Measurements from ENCODE around the gene CSF1. TPM values are rescaled to one million over a fixed set of nuclear protein-coding genes. Genes with fewer than 3 reads are reported as not detected.

Gene CSF1
- total and polyA plus RNA-seq, 7 donors = 3.7 to 14.7 (median 10.6) TPM

DNA sequence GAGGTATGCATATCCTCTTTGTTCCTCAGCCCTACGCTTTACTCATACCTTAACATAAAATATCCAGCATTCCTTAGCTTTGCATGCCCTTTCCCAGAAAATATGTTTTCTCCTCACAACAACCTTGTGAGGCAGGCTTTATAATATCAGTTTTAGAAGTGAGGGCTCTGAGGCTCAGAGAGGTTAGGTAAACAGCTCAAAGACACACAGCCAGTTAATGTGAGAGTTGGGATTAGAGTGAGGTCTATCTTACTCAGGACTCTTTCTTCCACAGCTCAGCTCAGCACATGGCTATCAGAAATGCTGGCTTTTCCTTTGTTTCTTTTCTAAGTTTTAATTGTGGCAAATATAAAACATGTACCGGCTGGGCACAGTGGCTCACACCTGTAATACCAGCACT is 27.9 kb downstream of the CSF1 start:
- no peak for TF ChIP-seq CTCF (IDR thresholded peaks at IDR 0.05)
- Histone ChIP-seq H3K27ac (no peak overlapping the region), H3K36me3 (ENCODE audit: insufficient read depth in 1 of 2, low read depth in 1 of 2) (no peaks in the 10 kb centered on the region), H3K27me3 (ENCODE audit: insufficient read depth in 3 of 3, low read length in 2 of 3) (no peaks in the 10 kb centered on the region), H3K9me3 (peaks cover 13% of the 10 kb centered on the region), H3K4me3 (no peak overlapping the region), H3K4me1 (no peaks in the 10 kb centered on the region)
- intact Hi-C loops (cut with DNase I) = no loop called here
- ATAC-seq (no peak), DNase-seq (no peak)
- WGBS, 3 donors = 96 to 100% (median 98%) methylated on average over 2 of the region's 2 CpGs

GRCh38 chr1:109942434-109942833 is 31.8 kb downstream of the CSF1 start:
- ATAC-seq (no peak), DNase-seq (no peak)
- WGBS, 3 donors = 92 to 94% (median 94%) methylated on average over 2 of the region's 2 CpGs
- H3K9me3 ChIP-seq = peaks cover 8% of the 10 kb centered on the region
- H3K4me1 ChIP-seq = no peaks in the 10 kb centered on the region
- H3K4me3 ChIP-seq = no peak overlapping the region
- no peak overlapping the region for H3K27ac ChIP-seq
- intact Hi-C loops (cut with DNase I) = no loop called here
- no peaks in the 10 kb centered on the region for H3K27me3 ChIP-seq (ENCODE audit: insufficient read depth in 3 of 3, low read length in 2 of 3)
- no peaks in the 10 kb centered on the region for H3K36me3 ChIP-seq (ENCODE audit: insufficient read depth in 1 of 2, low read depth in 1 of 2)
- no peak for TF ChIP-seq CTCF (IDR thresholded peaks at IDR 0.05)

GRCh38 chr1:109944541-109944940 is 33.9 kb downstream of the CSF1 start:
- no peak for ATAC-seq
- Histone ChIP-seq H3K27ac (no peak overlapping the region), H3K4me1 (no peaks in the 10 kb centered on the region), H3K4me3 (no peak overlapping the region), H3K9me3 (no peaks in the 10 kb centered on the region), H3K27me3 (ENCODE audit: insufficient read depth in 3 of 3, low read length in 2 of 3) (no peaks in the 10 kb centered on the region), H3K36me3 (ENCODE audit: insufficient read depth in 1 of 2, low read depth in 1 of 2) (no peaks in the 10 kb centered on the region)
- DNase-seq = no peak
- TF ChIP-seq CTCF (IDR thresholded peaks at IDR 0.05) = no peak
- 92 to 99% (median 98%) methylated on average over 2 of the region's 2 CpGs for WGBS, 3 donors
- intact Hi-C loops (cut with DNase I) = no loop called here

DNA sequence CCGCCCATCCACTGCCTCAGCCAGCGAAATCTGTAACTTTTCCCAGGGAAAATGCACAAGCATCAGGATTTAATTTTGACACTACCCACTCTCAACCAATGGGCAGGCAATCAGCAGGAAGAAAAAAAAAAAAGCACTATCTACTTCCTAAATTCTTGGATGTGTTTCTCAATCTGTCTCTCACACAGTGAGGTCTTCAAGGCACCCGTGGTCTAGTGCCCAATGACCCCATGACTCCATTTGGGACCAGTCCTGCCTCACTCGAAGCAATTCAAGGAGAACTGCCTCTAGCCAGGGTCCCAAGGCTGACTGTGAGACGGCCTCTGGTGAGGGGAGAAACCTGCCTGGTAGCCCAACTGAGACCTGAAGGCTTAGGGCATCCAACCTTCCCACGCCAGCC is 35.9 kb downstream of the CSF1 start:
- Histone ChIP-seq H3K36me3 (ENCODE audit: insufficient read depth in 1 of 2, low read depth in 1 of 2) (no peaks in the 10 kb centered on the region), H3K4me1 (no peaks in the 10 kb centered on the region), H3K4me3 (no peak overlapping the region), H3K27me3 (ENCODE audit: insufficient read depth in 3 of 3, low read length in 2 of 3) (no peaks in the 10 kb centered on the region), H3K27ac (no peak overlapping the region), H3K9me3 (no peaks in the 10 kb centered on the region)
- ATAC-seq (no peak), DNase-seq (no peak)
- WGBS, 3 donors = 83 to 87% (median 86%) methylated on average over 6 of the region's 6 CpGs
- intact Hi-C loops (cut with DNase I) = no loop called here
- no peak for TF ChIP-seq CTCF (IDR thresholded peaks at IDR 0.05)

DNA sequence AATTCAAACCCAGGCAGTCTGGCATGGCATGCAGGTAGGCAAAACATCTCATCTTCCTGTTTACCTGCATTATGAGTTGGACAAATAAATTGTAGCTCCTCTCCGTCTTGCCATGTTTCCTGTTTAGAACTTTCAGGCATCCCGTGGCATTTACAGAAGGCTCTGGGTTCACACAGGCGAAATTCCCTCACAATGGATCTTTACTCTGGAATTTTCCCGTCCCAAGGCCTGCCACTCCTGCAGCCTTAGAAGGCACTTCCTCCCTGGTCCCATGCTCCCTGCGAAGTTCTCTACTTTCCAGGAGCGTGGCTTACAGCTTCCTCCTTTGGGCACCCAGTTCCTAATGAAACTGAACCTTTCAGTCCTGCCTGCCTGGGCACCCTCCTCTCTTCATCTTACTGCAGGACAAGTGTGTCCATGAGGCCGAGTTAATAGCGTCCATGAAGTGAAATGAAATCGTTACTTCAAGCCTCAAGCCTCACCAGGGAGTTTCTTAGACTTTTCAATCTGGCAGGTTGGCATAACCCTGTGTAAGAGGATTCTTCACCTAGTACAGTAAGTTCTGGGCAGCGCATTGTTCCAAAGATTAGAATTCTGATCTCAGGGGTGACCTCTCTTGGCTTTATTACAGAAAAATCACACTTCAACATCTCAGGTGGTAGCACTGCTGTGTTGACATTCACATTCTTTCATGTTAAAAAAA is 37.1 kb downstream of the CSF1 start:
- no peak for ATAC-seq
- H3K4me1 ChIP-seq = no peaks in the 10 kb centered on the region

More for the DNA sequence above, 37.1 kb downstream of the CSF1 start:
- 61 to 72% (median 64%) methylated on average over 10 of the region's 10 CpGs for WGBS, 3 donors
- no peaks in the 10 kb centered on the region for H3K36me3 ChIP-seq (ENCODE audit: insufficient read depth in 1 of 2, low read depth in 1 of 2)
- no peak overlapping the region for H3K4me3 ChIP-seq
- H3K9me3 ChIP-seq = no peaks in the 10 kb centered on the region
- H3K27ac ChIP-seq = no peak overlapping the region
- intact Hi-C loops (cut with DNase I) = no loop called here
- no peaks in the 10 kb centered on the region for H3K27me3 ChIP-seq (ENCODE audit: insufficient read depth in 3 of 3, low read length in 2 of 3)
- no peak for DNase-seq
- TF ChIP-seq CTCF (IDR thresholded peaks at IDR 0.05) = no peak
